Hepatocyte (in vitro differentiated cells): ENCODE results near the gene HSFX3. TPM values are rescaled to one million over a fixed set of nuclear protein-coding genes. Genes with fewer than 3 reads are reported as not detected.
"Not testable (repeated sequence)": the region's sequence is repeated elsewhere in the genome, so short reads cannot be mapped to it uniquely, and the experiment has no call there.

Source experiments
- DNase-seq: peaks from one replicate; pipeline ENCODE4 v3.0.0-alpha.2; 2016; ENCODE audit warnings: low spot score
- H2AFZ ChIP-seq: fragments of 200-600 bp; sonication (generic); 2 replicates; pipeline ENCODE4 v1.6.0; 2016; ENCODE audit warnings: antibody characterized with exemption, mild to moderate bottlenecking
- H3K27ac ChIP-seq: fragments of 200-600 bp; sonication (generic); 2 replicates; pipeline ENCODE4 v1.5.1; 2016; ENCODE audit warnings: mild to moderate bottlenecking
- H3K27me3 ChIP-seq: fragments of 200-600 bp; sonication (generic); 2 replicates; pipeline ENCODE4 v1.6.1; 2016
- H3K36me3 ChIP-seq: fragments of 200-600 bp; sonication (generic); replicated peaks from 2 replicates; pipeline ENCODE4 v1.5.1; 2016; ENCODE audit warnings: low read depth; ENCODE audit not compliant: insufficient read depth
- H3K4me1 ChIP-seq: fragments of 200-600 bp; sonication (generic); 2 replicates; pipeline ENCODE4 v1.5.1; 2016; ENCODE audit warnings: mild to moderate bottlenecking, moderate library complexity; ENCODE audit not compliant: insufficient read depth
- H3K4me2 ChIP-seq: fragments of 200-600 bp; sonication (generic); 2 replicates; pipeline ENCODE4 v1.6.0; 2016
- H3K4me3 ChIP-seq: fragments of 200-600 bp; sonication (generic); 2 replicates; pipeline ENCODE4 v1.5.1; 2016; ENCODE audit warnings: mild to moderate bottlenecking
- H3K79me2 ChIP-seq: fragments of 200-600 bp; sonication (generic); 2 replicates; pipeline ENCODE4 v1.6.0; 2017; ENCODE audit warnings: mild to moderate bottlenecking
- H3K9me2 ChIP-seq: fragments of 200-600 bp; sonication (generic); replicated peaks from 2 replicates; pipeline ENCODE4 v1.6.0; 2017; ENCODE audit warnings: mild to moderate bottlenecking; ENCODE audit not compliant: insufficient read depth
- H3K9me3 ChIP-seq: fragments of 200-600 bp; sonication (generic); 2 replicates; pipeline ENCODE4 v1.5.1; 2016; ENCODE audit warnings: low read depth, mild to moderate bottlenecking
- H4K20me1 ChIP-seq: fragments of 200-600 bp; sonication (generic); 2 replicates; pipeline ENCODE4 v1.6.0; 2016; ENCODE audit warnings: mild to moderate bottlenecking; ENCODE audit not compliant: insufficient read depth, poor library complexity, severe bottlenecking
- EZH2 ChIP-seq: fragments of 200-600 bp; sonication (generic); IDR thresholded peaks from 2 replicates; pipeline ENCODE4 v1.6.1; 2016; ENCODE audit warnings: antibody characterized with exemption, mild to moderate bottlenecking, borderline replicate concordance
- EZH2phosphoT487 ChIP-seq: fragments of 200-600 bp; sonication (generic); IDR thresholded peaks from one replicate; pipeline ENCODE4 v1.6.1; 2018; ENCODE audit warnings: antibody characterized with exemption, mild to moderate bottlenecking, low read depth, moderate library complexity; ENCODE audit not compliant: unreplicated experiment, severe bottlenecking
- whole genome bisulfite sequencing: methylation state at CpG from one replicate; pipeline ENCODE4 v1.1.6; 2016; ENCODE audit warnings: low lambda C conversion rate; ENCODE audit errors: missing lambda C conversion rate; 5-methylcytosine and 5-hydroxymethylcytosine counted together
- polyA plus RNA-seq: library from polyadenylated mRNA; unstranded; fragments of >200 nt; fragmentation: Nextera tagmentation; extraction: Ambion mirVana; gene quantifications from 2 replicates; pipeline ENCODE4 v1.2.1, GENCODE V29; 2016
- total RNA-seq: library from RNA; depleted of rRNA; stranded (reverse); fragments of >200 nt; gene quantifications from 2 replicates; pipeline ENCODE4 v1.2.3, GENCODE V29; 2014
- TF ChIP-seq, protein P1 (sequence below): fragments of 200-600 bp; sonication (generic); IDR thresholded peaks from 2 replicates; pipeline ENCODE4 v1.5.1; 2016; ENCODE audit warnings: antibody characterized with exemption, mild to moderate bottlenecking; ENCODE audit not compliant: poor library complexity

The HSFX3 gene
- total and polyA plus RNA-seq, 2 experiments from 2014 or later = not detected

DNA sequence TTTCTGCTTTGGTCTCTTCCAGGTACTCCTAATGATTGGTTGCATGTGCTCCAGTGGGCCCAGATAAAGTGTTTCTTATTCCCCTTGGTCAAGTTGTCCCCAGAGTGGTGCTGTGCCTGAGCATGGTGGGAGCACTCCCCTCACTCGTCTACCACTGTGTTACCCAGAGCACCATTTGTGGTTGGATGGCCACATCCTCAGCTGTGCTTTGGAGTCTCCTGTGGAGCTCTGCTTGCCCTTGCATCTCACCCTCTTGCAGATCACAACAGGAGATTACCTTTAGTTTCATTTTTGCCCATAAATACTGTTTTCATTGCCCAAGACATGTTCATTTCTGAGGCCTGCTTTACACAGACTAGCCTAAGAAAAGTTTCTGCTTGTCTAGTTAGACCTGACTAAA, 730 bp upstream of the HSFX3 start:
- not testable (repeated sequence) for H3K9me2 ChIP-seq, H3K4me1 ChIP-seq, H4K20me1 ChIP-seq, H3K4me2 ChIP-seq, H3K27ac ChIP-seq, H3K79me2 ChIP-seq, DNase-seq, H3K4me3 ChIP-seq, H2AFZ ChIP-seq, H3K9me3 ChIP-seq, H3K27me3 ChIP-seq, H3K36me3 ChIP-seq
- WGBS = 82% methylated on average over 1 of the region's 1 CpG

DNA sequence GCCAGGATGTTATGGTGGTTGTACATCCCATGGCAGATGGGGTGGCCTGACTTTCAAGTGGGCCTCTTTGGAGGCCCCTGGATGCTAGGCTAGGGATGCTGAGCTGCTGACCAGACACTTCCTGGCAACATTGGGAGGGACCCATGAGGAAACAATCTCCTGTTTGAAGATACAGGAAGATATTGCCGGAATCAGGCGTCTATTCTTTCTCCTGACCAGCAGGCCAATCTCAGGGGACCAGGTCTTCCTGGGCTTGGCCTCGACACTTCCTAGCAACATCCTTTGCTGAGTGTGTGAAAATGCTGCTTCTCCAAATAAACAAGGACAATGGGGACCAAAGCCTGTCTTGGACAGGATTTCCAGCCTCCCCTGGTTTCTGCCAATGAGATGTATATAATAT, 1.9 kb downstream of the HSFX3 start:
- H3K9me3 ChIP-seq, H3K27me3 ChIP-seq, H3K27ac ChIP-seq, H4K20me1 ChIP-seq, H3K79me2 ChIP-seq, H2AFZ ChIP-seq, H3K4me3 ChIP-seq, H3K9me2 ChIP-seq, DNase-seq, H3K4me2 ChIP-seq, H3K36me3 ChIP-seq, H3K4me1 ChIP-seq: not testable (repeated sequence)
- WGBS = 40% methylated on average over 1 of the region's 3 CpGs

DNA sequence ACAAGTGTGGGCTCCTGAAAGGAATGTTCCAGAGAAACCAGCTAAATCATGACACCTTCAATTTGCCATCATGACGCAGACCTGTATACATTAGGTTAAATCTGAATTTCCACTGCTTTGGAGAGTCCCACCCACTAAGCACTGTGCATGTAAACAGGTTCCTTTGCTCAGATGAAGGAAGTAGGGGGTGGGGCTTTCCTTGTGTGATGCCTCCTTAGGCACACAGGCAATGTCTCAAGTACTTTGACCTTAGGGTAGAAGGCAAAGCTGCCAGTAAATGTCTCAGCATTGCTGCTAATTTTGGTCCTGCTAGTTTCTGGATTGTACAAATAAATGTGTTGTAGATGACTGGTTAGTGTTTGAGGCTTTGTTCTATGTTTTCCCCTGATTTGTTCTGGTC, 2.8 kb downstream of the HSFX3 start:
- not testable (repeated sequence) for H4K20me1 ChIP-seq, H3K36me3 ChIP-seq, H3K4me2 ChIP-seq, DNase-seq, H3K4me3 ChIP-seq, H3K9me3 ChIP-seq, H3K27me3 ChIP-seq, H2AFZ ChIP-seq, H3K79me2 ChIP-seq, H3K27ac ChIP-seq, H3K9me2 ChIP-seq, H3K4me1 ChIP-seq
- 78% methylated on average over 1 of the region's 1 CpG for WGBS

DNA sequence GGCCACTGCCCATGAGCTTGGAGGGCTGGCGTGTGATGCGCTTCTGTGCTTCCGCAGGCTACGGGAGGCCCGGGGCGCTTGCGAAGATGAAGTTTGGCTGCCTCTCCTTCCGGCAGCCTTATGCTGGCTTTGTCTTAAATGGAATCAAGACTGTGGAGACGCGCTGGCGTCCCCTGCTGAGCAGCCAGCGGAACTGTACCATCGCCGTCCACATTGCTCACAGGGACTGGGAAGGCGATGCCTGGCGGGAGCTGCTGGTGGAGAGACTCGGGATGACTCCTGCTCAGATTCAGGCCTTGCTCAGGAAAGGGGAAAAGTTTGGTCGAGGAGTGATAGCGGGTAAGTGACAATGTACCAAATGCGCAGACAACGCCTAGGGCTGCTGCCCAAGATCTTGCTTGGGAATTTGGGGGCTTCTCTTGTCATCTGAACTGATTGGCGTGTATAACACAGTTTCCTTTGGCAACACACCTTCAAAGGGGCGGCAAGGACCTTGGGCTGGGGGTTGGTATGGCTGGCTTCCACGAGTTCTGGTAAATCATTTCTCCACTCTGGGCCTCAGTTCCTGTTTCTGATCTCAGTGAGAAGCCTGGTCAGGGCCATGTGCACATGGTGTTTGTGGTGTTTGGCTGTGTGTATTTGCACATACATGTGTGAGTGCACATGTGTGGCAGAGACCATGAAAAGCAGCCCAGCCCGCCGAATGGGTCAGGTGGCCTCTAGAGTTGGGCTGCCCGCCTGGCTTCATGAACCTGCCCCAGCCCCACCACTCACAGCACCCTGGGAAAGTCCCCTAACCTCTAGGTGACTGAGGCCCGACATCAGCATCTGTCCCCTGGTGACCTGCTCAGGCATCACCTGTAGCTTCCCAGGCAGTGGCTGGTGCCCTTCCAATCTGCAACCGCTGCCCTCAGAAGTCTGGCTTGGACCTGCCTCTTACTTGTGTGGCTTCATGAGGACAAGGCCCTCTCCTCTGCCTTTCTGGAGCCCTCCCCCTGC, 3.9 kb downstream of the HSFX3 start:
- WGBS = 82% methylated on average over 21 of the region's 29 CpGs
- H3K4me1 ChIP-seq = not testable (repeated sequence)

DNA sequence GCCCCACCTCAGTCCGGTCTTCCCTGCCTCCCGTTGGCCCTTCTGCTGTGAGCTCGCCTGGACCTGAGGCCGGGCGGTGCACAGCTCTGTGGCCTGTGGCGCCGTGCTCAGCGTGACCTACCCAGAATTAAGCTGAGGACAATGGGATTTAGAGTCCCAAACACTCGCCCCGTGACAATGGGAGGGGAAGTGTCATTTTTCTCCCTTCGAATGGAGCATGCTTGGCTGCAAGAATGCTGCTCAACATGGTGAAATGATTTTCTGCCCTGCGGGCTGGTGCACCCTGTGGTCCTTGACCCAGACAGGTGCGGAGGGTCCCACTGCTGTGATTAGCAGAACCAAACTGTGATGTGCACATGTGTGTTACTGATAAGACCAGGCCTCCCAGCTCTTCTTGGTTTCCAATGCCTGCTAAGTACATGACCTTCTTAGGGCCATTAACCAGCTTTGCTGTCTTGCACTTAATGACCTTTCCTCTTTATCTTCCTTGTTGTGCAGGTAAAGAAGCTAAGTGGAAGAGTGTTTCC, 8.1 kb downstream of the HSFX3 start:
- WGBS = 43% methylated on average over 12 of the region's 13 CpGs
- Histone ChIP-seq H2AFZ (no peak overlapping the region), H3K4me3 (peak overlapping the region; percentile 51), H3K9me2 (no peaks in the 10 kb centered on the region), H3K27me3 (no peaks in the 10 kb centered on the region), H3K79me2 (no peaks in the 10 kb centered on the region), H3K4me2 (peak overlapping the region; percentile 78), H3K27ac (peak overlapping the region; percentile 93), H3K36me3 (no peaks in the 10 kb centered on the region), H4K20me1 (no peaks in the 10 kb centered on the region), H3K4me1 (no peaks in the 10 kb centered on the region), H3K9me3 (no peaks in the 10 kb centered on the region)
- TF ChIP-seq EZH2phosphoT487 (no peak), EZH2 (no peak)
- TF ChIP-seq, protein P1, sequence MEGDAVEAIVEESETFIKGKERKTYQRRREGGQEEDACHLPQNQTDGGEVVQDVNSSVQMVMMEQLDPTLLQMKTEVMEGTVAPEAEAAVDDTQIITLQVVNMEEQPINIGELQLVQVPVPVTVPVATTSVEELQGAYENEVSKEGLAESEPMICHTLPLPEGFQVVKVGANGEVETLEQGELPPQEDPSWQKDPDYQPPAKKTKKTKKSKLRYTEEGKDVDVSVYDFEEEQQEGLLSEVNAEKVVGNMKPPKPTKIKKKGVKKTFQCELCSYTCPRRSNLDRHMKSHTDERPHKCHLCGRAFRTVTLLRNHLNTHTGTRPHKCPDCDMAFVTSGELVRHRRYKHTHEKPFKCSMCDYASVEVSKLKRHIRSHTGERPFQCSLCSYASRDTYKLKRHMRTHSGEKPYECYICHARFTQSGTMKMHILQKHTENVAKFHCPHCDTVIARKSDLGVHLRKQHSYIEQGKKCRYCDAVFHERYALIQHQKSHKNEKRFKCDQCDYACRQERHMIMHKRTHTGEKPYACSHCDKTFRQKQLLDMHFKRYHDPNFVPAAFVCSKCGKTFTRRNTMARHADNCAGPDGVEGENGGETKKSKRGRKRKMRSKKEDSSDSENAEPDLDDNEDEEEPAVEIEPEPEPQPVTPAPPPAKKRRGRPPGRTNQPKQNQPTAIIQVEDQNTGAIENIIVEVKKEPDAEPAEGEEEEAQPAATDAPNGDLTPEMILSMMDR = no peak
- DNase-seq = no peak

More for the DNA sequence above, 3.9 kb downstream of the HSFX3 start:
- not testable (repeated sequence) for H3K27me3 ChIP-seq, H3K9me2 ChIP-seq, H3K4me3 ChIP-seq, DNase-seq, H3K27ac ChIP-seq, H3K4me2 ChIP-seq, H3K9me3 ChIP-seq, H4K20me1 ChIP-seq, H3K36me3 ChIP-seq, H2AFZ ChIP-seq, H3K79me2 ChIP-seq
